HCT116 (cell line): ENCODE data around the gene TMEM119.

Experiments used
- EZH2 ChIP-seq: fragments of 200-600 bp; sonication (generic); IDR thresholded peaks from 2 replicates; pipeline ENCODE4 v1.6.1; 2017; ENCODE audit warnings: antibody characterized with exemption, mixed run types
- JUND ChIP-seq: IDR thresholded peaks from 2 replicates; pipeline ENCODE4 v1.6.1; 2012
- MAX ChIP-seq: IDR thresholded peaks from 2 replicates; pipeline ENCODE4 v1.6.1; 2012
- POLR2AphosphoS5 ChIP-seq: IDR thresholded peaks from 2 replicates; pipeline ENCODE4 v1.6.1; 2011; ENCODE audit warnings: mild to moderate bottlenecking, low read depth, low read length, moderate library complexity
- RAD21 ChIP-seq: IDR thresholded peaks from 2 replicates; pipeline ENCODE4 v1.6.1; 2012; ENCODE audit warnings: low read depth, mild to moderate bottlenecking
- TCF7L2 ChIP-seq: IDR thresholded peaks from 2 replicates; pipeline ENCODE4 v1.7.0; 2011; ENCODE audit warnings: borderline replicate concordance, inconsistent platforms; ENCODE audit not compliant: insufficient read depth, insufficient read length; ENCODE audit errors: extremely low read depth
- YY1 ChIP-seq: IDR thresholded peaks from 2 replicates; pipeline ENCODE4 v1.6.1; 2011; ENCODE audit warnings: low read length, low read depth, moderate library complexity, mild to moderate bottlenecking; ENCODE audit not compliant: insufficient replicate concordance; ENCODE audit errors: extremely low read depth
- TF ChIP-seq, protein P1 (sequence below), 3 experiments: fragments of 200-600 bp in 1 of 3; sonication (generic) in 1 of 3; IDR thresholded peaks in 2 of 3; conservative IDR thresholded peaks in 1 of 3; 2 replicates each; pipeline ENCODE4 v1.5.1; 2012 to 2017; ENCODE audit warnings: low read depth in 2 of 3, low read length in 2 of 3, antibody characterized with exemption in 1 of 3, borderline replicate concordance in 1 of 3, control low read depth in 1 of 3, mild to moderate bottlenecking in 1 of 3, mixed read lengths in 1 of 3, mixed run types in 1 of 3, moderate library complexity in 1 of 3; ENCODE audit not compliant: insufficient read depth in 1 of 3

GRCh38 chr12:108581311-108582227 is 16.3 kb downstream of the TMEM119 start:
- TF ChIP-seq POLR2AphosphoS5 (no peak), MAX (no peak), TCF7L2 (no peak), EZH2 (no peak), YY1 (no peak), RAD21 (no peak), JUND (no peak)
- TF ChIP-seq, protein P1, sequence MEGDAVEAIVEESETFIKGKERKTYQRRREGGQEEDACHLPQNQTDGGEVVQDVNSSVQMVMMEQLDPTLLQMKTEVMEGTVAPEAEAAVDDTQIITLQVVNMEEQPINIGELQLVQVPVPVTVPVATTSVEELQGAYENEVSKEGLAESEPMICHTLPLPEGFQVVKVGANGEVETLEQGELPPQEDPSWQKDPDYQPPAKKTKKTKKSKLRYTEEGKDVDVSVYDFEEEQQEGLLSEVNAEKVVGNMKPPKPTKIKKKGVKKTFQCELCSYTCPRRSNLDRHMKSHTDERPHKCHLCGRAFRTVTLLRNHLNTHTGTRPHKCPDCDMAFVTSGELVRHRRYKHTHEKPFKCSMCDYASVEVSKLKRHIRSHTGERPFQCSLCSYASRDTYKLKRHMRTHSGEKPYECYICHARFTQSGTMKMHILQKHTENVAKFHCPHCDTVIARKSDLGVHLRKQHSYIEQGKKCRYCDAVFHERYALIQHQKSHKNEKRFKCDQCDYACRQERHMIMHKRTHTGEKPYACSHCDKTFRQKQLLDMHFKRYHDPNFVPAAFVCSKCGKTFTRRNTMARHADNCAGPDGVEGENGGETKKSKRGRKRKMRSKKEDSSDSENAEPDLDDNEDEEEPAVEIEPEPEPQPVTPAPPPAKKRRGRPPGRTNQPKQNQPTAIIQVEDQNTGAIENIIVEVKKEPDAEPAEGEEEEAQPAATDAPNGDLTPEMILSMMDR (IDR thresholded peaks at IDR 0.05 in 2 of 3, conservative IDR thresholded peaks at IDR 0.05 in 1 of 3; ENCODE audit: borderline replicate concordance in 1 of 3, insufficient read depth in 1 of 3, low read depth in 2 of 3, low read length in 2 of 3), result no peak
